A549 (cell line): Measurements from ENCODE around the gene NIPAL1. TPM values are rescaled to one million over a fixed set of nuclear protein-coding genes. Genes with fewer than 3 reads are reported as not detected.

Experiments used
- ATAC-seq, 2 experiments: fragments of 200-7000 bp in 1 of 2; fragments of >200 bp in 1 of 2; cut with Nextera tagmentation in 1 of 2; cut with Tn5 transposase in 1 of 2; 3 replicates each; pipeline versions ENCODE4 v1.8.0 to v1.9.1; 2018 to 2020; ENCODE audit warnings: mild to moderate bottlenecking in 1 of 2, moderate library complexity in 1 of 2
- CTCF ChIA-PET: fragments of 300-600 bp; sonication (Branson Sonifier 250); formaldehyde crosslinking; extraction: SDS; loops from one replicate; lab custom pipeline; 2021; ENCODE audit warnings: antibody characterized with exemption, inconsistent platforms; lab: Yijun Ruan, JAX
- POLR2A ChIA-PET: fragments of 350-600 bp; formaldehyde crosslinking; extraction: SDS; loops from one replicate; lab custom pipeline; 2021; ENCODE audit warnings: antibody characterized with exemption, inconsistent platforms; lab: Yijun Ruan, JAX
- DNase-seq, 2 experiments: peaks; one replicate each; pipeline versions ENCODE4 v3.0.0 to v3.0.0-alpha.2; 2011 to 2016; ENCODE audit warnings: low read depth in 1 of 2, low spot score in 1 of 2
- FAIRE-seq: peaks from 2 replicates; lab custom pipeline; 2011; peaks lifted over from hg19 to GRCh38; lab: Jason Lieb, UNC
- H3K27ac ChIP-seq, 2 experiments: fragments of >200 bp; sonication (Bioruptor Twin); formaldehyde crosslinking; 3 replicates each; pipeline ENCODE4 v1.5.1; 2016 to 2017
- H3K4me1 ChIP-seq: fragments of >200 bp; sonication (Bioruptor Twin); formaldehyde crosslinking; 3 replicates; pipeline ENCODE4 v1.6.1; 2016
- H3K4me2 ChIP-seq: fragments of >200 bp; sonication (Bioruptor Twin); formaldehyde crosslinking; 3 replicates; pipeline ENCODE4 v1.6.1; 2016
- H3K4me3 ChIP-seq: fragments of >200 bp; sonication (Bioruptor Twin); formaldehyde crosslinking; 3 replicates; pipeline ENCODE4 v1.5.1; 2016
- H3K9me3 ChIP-seq: fragments of >200 bp; sonication (Bioruptor Twin); formaldehyde crosslinking; 3 replicates; pipeline ENCODE4 v1.6.1; 2016
- ATOH8 ChIP-seq: fragments of 250-450 bp; sonication (Bioruptor Pico); IDR thresholded peaks from 2 replicates; pipeline ENCODE4 v1.5.0; 2020; ENCODE audit warnings: low read depth, mild to moderate bottlenecking, moderate library complexity
- BHLHE40 ChIP-seq: IDR thresholded peaks from 2 replicates; pipeline ENCODE4 v1.6.1; 2012; ENCODE audit warnings: low read depth, low read length, inconsistent platforms
- CBX2 ChIP-seq: fragments of 200-600 bp; sonication (generic); IDR thresholded peaks from 2 replicates; pipeline ENCODE4 v1.6.1; 2016; ENCODE audit warnings: low read depth, mild to moderate bottlenecking, borderline replicate concordance
- CEBPB ChIP-seq, 2 experiments: fragments of >200 bp in 1 of 2; sonication (Bioruptor Twin) in 1 of 2; formaldehyde crosslinking in 1 of 2; IDR thresholded peaks; 2 replicates each; pipeline ENCODE4 v1.6.1; 2012 to 2016
- ELK1 ChIP-seq: fragments of 150-350 bp; IDR thresholded peaks from 2 replicates; pipeline ENCODE4 v1.6.1; 2014; ENCODE audit warnings: low read depth, mild to moderate bottlenecking, low read length
- FOSB ChIP-seq: fragments of 250-450 bp; sonication (Bioruptor Pico); IDR thresholded peaks from 2 replicates; pipeline ENCODE4 v1.5.0; 2020; ENCODE audit warnings: mild to moderate bottlenecking, moderate library complexity
- FOSL2 ChIP-seq, 2 experiments: fragments of 450-650 bp in 1 of 2; fragments of >200 bp in 1 of 2; sonication (Bioruptor Twin) in 1 of 2; formaldehyde crosslinking; IDR thresholded peaks; 2 replicates each; pipeline versions ENCODE4 v1.5.0 to v1.6.1; 2016 to 2020; ENCODE audit warnings: mild to moderate bottlenecking in 1 of 2, moderate library complexity in 1 of 2
- HMGXB4 ChIP-seq: fragments of 250-450 bp; sonication (Bioruptor Pico); IDR thresholded peaks from 2 replicates; pipeline ENCODE4 v1.5.0; 2021; ENCODE audit warnings: mild to moderate bottlenecking, moderate library complexity, borderline replicate concordance
- HOXB13 ChIP-seq: fragments of 250-450 bp; sonication (Bioruptor Pico); IDR thresholded peaks from 2 replicates; pipeline ENCODE4 v1.5.0; 2020; ENCODE audit warnings: low read depth, mild to moderate bottlenecking, moderate library complexity
- JUNB ChIP-seq: fragments of >200 bp; sonication (Bioruptor Twin); formaldehyde crosslinking; IDR thresholded peaks from 2 replicates; pipeline ENCODE4 v1.6.1; 2016
- MAFK ChIP-seq: fragments of 450-650 bp; IDR thresholded peaks from 2 replicates; pipeline ENCODE4 v1.6.1; 2014; ENCODE audit not compliant: partially characterized antibody
- MAZ ChIP-seq: fragments of 150-350 bp; IDR thresholded peaks from 2 replicates; pipeline ENCODE4 v1.6.1; 2014; ENCODE audit warnings: antibody characterized with exemption, low read depth, low read length, borderline replicate concordance
- NR3C1 ChIP-seq: fragments of >200 bp; sonication (Bioruptor Twin); formaldehyde crosslinking; IDR thresholded peaks from 3 replicates; pipeline ENCODE4 v1.6.1; 2017
- PBX3 ChIP-seq: IDR thresholded peaks from 2 replicates; pipeline ENCODE4 v1.6.1; 2012
- POLR2A ChIP-seq: IDR thresholded peaks from 2 replicates; pipeline ENCODE4 v1.6.1; 2012; ENCODE audit warnings: mild to moderate bottlenecking, low read length
- RARB ChIP-seq: fragments of 250-450 bp; sonication (Bioruptor Pico); IDR thresholded peaks from 2 replicates; pipeline ENCODE4 v1.8.0; 2021; ENCODE audit warnings: mild to moderate bottlenecking, moderate library complexity
- REST ChIP-seq: fragments of 200-600 bp; sonication (generic); IDR thresholded peaks from 2 replicates; pipeline ENCODE4 v1.6.1; 2016; ENCODE audit warnings: antibody characterized with exemption, mild to moderate bottlenecking, moderate library complexity
- RFX5 ChIP-seq: fragments of 450-650 bp; IDR thresholded peaks from 2 replicates; pipeline ENCODE4 v1.7.1; 2014; ENCODE audit warnings: antibody characterized with exemption, mild to moderate bottlenecking, moderate library complexity
- TFCP2L1 ChIP-seq: fragments of 250-450 bp; sonication (Bioruptor Pico); IDR thresholded peaks from 2 replicates; pipeline ENCODE4 v1.5.0; 2021; ENCODE audit warnings: mild to moderate bottlenecking
- USF2 ChIP-seq: fragments of 450-650 bp; IDR thresholded peaks from 2 replicates; pipeline ENCODE4 v1.6.1; 2014; ENCODE audit warnings: antibody characterized with exemption
- ZC3H11A ChIP-seq: fragments of 450-650 bp; IDR thresholded peaks from 2 replicates; pipeline ENCODE4 v1.6.1; 2014; ENCODE audit warnings: antibody characterized with exemption, mild to moderate bottlenecking
- ZFP36 ChIP-seq: fragments of 450-650 bp; IDR thresholded peaks from 2 replicates; pipeline ENCODE4 v1.6.1; 2014; ENCODE audit warnings: borderline replicate concordance; ENCODE audit not compliant: partially characterized antibody
- whole genome bisulfite sequencing: methylation state at CpG from one replicate; pipeline ENCODE4 v1.1.6; 2017; ENCODE audit errors: missing lambda C conversion rate; 5-methylcytosine and 5-hydroxymethylcytosine counted together
- polyA plus RNA-seq, 4 experiments: library from polyadenylated mRNA; depleted of rRNA in 3 of 4; stranded (reverse); fragments of >200 nt; fragmentation: RNase III in 1 of 4; extraction: RNeasy Plus Mini Kit Qiagen cat#74134 plus additional on column Dnase treatment in 1 of 4; gene quantifications; 2 replicates in 3 of 4; 3 replicates in 1 of 4; pipeline ENCODE4 v1.2.3, GENCODE V29; 2011 to 2017

NIPAL1 gene
- polyA plus RNA-seq, 2 of the 4 experiments (the other 2 are of a cell fraction): 0.41 to 0.47 TPM

- ATAC-seq (no peak), FAIRE-seq (no peak)
- H3K4me3 ChIP-seq: no peak overlapping the region
These were observed 26.9 kb downstream of the NIPAL1 start for GRCh38 chr4:48043504-48043903.

GRCh38 chr4:48044298-48044697 is 27.7 kb downstream of the NIPAL1 start:
- no peak for DNase-seq
- Histone ChIP-seq H3K4me2 (no peak overlapping the region), H3K27ac (no peak overlapping the region), H3K9me3 (no peaks in the 10 kb centered on the region), H3K4me1 (no peaks in the 10 kb centered on the region), H3K4me3 (no peak overlapping the region)
- POLR2A ChIA-PET: no interaction called here
- no peak for ATAC-seq
- FAIRE-seq: no peak
- CTCF ChIA-PET: no interaction called here
- 79% methylated on average over 2 of the region's 2 CpGs for WGBS
- TF ChIP-seq FOSB (CRISPR knock-in tag): no peak
- TF ChIP-seq CEBPB (IDR thresholded peaks at IDR 0.05): no peak
- no peak for TF ChIP-seq HOXB13
- no peak for TF ChIP-seq ATOH8 (CRISPR knock-in tag)
- TF ChIP-seq REST: no peak
- no peak for TF ChIP-seq BHLHE40
- no peak for TF ChIP-seq FOSL2 (IDR thresholded peaks at IDR 0.05)
- TF ChIP-seq FOSL2 (CRISPR knock-in tag; IDR thresholded peaks at IDR 0.05): no peak

More at GRCh38 chr4:48043504-48043903, 26.9 kb downstream of the NIPAL1 start:
- no peak for DNase-seq
- H3K9me3 ChIP-seq: no peaks in the 10 kb centered on the region
- POLR2A ChIA-PET: no interaction called here
- CTCF ChIA-PET: interaction anchor here (2.0 kb wide), 1 partner anchor 10 kb away, joined by 7 read pairs; no protein-coding TSS in a partner anchor
- no peak for TF ChIP-seq ZC3H11A
- TF ChIP-seq JUNB: no peak
- no peak for TF ChIP-seq HOXB13
- no peak for TF ChIP-seq USF2
- TF ChIP-seq TFCP2L1 (CRISPR knock-in tag): no peak
- no peak for TF ChIP-seq FOSB (CRISPR knock-in tag)
- TF ChIP-seq ELK1: no peak
- TF ChIP-seq MAFK: no peak
- no peak for TF ChIP-seq ZFP36
- TF ChIP-seq NR3C1: no peak
- no peak for TF ChIP-seq MAZ
- TF ChIP-seq CBX2: no peak
- TF ChIP-seq RFX5: no peak
- no peak for TF ChIP-seq PBX3
- no peak for TF ChIP-seq POLR2A
- TF ChIP-seq ATOH8 (CRISPR knock-in tag): no peak
- TF ChIP-seq HMGXB4 (CRISPR knock-in tag): no peak
- TF ChIP-seq RARB (CRISPR knock-in tag): no peak
- H3K4me2 ChIP-seq: no peak overlapping the region
- no peak overlapping the region for H3K27ac ChIP-seq
- WGBS: 77% methylated on average over 2 of the region's 2 CpGs
- no peaks in the 10 kb centered on the region for H3K4me1 ChIP-seq
